Measurements from ENCODE around the gene SHISAL1.

The SHISAL1 gene

GRCh38 chr22:44256556-44257485 lies 55.9 kb downstream of the SHISAL1 start:
- DNase-seq, result no peak
- Histone ChIP-seq H3K4me3 (ENCODE audit: low read depth, low read length) (no peak overlapping the region), H3K4me1 (peaks cover 4% of the 10 kb centered on the region), H3K9me3 (no peaks in the 10 kb centered on the region), H3K27me3 (peaks cover 3% of the 10 kb centered on the region; the same call in 1 of the 2 replicates), H3K36me3 (no peaks in the 10 kb centered on the region)
- TF ChIP-seq, protein P1, sequence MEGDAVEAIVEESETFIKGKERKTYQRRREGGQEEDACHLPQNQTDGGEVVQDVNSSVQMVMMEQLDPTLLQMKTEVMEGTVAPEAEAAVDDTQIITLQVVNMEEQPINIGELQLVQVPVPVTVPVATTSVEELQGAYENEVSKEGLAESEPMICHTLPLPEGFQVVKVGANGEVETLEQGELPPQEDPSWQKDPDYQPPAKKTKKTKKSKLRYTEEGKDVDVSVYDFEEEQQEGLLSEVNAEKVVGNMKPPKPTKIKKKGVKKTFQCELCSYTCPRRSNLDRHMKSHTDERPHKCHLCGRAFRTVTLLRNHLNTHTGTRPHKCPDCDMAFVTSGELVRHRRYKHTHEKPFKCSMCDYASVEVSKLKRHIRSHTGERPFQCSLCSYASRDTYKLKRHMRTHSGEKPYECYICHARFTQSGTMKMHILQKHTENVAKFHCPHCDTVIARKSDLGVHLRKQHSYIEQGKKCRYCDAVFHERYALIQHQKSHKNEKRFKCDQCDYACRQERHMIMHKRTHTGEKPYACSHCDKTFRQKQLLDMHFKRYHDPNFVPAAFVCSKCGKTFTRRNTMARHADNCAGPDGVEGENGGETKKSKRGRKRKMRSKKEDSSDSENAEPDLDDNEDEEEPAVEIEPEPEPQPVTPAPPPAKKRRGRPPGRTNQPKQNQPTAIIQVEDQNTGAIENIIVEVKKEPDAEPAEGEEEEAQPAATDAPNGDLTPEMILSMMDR (IDR thresholded peaks at IDR 0.05; ENCODE audit: low read depth, low read length), result no peak

DNA sequence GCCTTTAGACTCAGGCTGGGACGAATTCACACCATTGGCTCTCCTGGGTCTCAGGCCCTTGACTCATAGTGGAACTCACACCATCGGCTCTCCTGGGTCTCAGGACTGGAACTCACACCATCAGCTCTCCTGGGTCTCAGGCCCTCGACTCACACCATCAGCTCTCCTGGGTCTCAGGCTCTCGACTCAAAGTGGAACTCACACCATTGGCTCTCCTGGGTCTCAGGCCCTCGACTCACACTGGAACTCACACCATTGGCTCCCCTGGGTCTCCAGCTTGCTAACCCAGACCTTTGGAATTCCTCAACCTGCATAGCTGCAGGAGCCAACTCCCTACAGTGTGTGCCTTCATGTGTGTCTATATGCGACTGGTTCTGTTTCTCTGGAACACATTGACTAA lies 56.7 kb downstream of the SHISAL1 start:
- DNase-seq, result no peak
- no peaks in the 10 kb centered on the region for H3K36me3 ChIP-seq
- TF ChIP-seq, protein P1 (IDR thresholded peaks at IDR 0.05; ENCODE audit: low read depth, low read length), result no peak
- peaks cover 3% of the 10 kb centered on the region; the same call in 1 of the 2 replicates for H3K27me3 ChIP-seq
- no peaks in the 10 kb centered on the region for H3K9me3 ChIP-seq
- no peaks in the 10 kb centered on the region for H3K4me1 ChIP-seq
- no peak overlapping the region for H3K4me3 ChIP-seq (ENCODE audit: low read depth, low read length)

GRCh38 chr22:44254811-44255210 lies 57.9 kb downstream of the SHISAL1 start:
- Histone ChIP-seq H3K4me1 (no peaks in the 10 kb centered on the region), H3K27me3 (peaks cover 3% of the 10 kb centered on the region; the same call in 1 of the 2 replicates), H3K9me3 (no peaks in the 10 kb centered on the region), H3K36me3 (no peaks in the 10 kb centered on the region), H3K4me3 (ENCODE audit: low read depth, low read length) (no peak overlapping the region)
- TF ChIP-seq, protein P1 (IDR thresholded peaks at IDR 0.05; ENCODE audit: low read depth, low read length), result no peak
- no peak for DNase-seq

- TF ChIP-seq, protein P1 (IDR thresholded peaks at IDR 0.05; ENCODE audit: low read depth, low read length), result no peak
- Histone ChIP-seq H3K9me3 (no peaks in the 10 kb centered on the region), H3K36me3 (no peaks in the 10 kb centered on the region), H3K27me3 (no peaks in the 10 kb centered on the region), H3K4me3 (ENCODE audit: low read depth, low read length) (no peak overlapping the region), H3K4me1 (no peaks in the 10 kb centered on the region)
- DNase-seq, result no peak
Observed at GRCh38 chr22:44249376-44250147, 63.2 kb downstream of the SHISAL1 start.

DNA sequence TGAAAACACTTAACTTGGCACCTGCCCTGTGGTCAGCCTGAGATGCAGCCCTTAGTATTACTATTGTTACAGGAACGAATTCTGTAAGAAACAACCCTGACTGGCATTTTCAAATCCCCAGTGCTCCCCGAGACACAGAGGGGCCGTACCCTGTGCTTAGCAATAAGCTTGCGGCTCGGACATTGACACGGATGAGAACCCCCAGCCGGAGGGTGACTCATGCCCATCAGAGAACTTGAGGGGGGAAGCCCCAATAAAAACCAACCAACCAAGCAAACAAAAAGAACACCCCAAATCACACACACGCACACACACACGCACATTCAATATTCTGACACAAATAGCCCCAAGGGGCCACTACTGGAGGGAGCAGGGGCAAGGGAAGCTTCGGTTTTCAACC lies 63.8 kb downstream of the SHISAL1 start:
- Histone ChIP-seq H3K36me3 (no peaks in the 10 kb centered on the region), H3K4me3 (ENCODE audit: low read depth, low read length) (no peak overlapping the region), H3K4me1 (no peaks in the 10 kb centered on the region), H3K9me3 (no peaks in the 10 kb centered on the region), H3K27me3 (no peaks in the 10 kb centered on the region)
- TF ChIP-seq, protein P1 (IDR thresholded peaks at IDR 0.05; ENCODE audit: low read depth, low read length), result no peak
- no peak for DNase-seq
